CD4-positive, alpha-beta T cell (primary cell): ENCODE results near the gene TUBGCP2. TPM values are rescaled to one million over a fixed set of nuclear protein-coding genes. Genes with fewer than 3 reads are reported as not detected.
A peak's percentile ranks its signal among the peaks of the same experiment; 100 is the strongest.

ENCODE experiments used
- ATAC-seq: fragments of 200-7000 bp; cut with Tn5 transposase; one replicate; pipeline ENCODE4 v1.10.0; 2022; ENCODE audit warnings: mild to moderate bottlenecking; ENCODE audit not compliant: poor library complexity
- CTCF ChIA-PET: fragments of 350-600 bp; sonication (Branson Sonifier 250); formaldehyde crosslinking; loops from one replicate; lab custom pipeline; 2021; ENCODE audit warnings: antibody characterized with exemption, inconsistent platforms; lab: Charles Lee
- POLR2A ChIA-PET: fragments of 350-600 bp; sonication (Branson Sonifier 250); formaldehyde crosslinking; loops from one replicate; lab custom pipeline; 2021; ENCODE audit warnings: antibody characterized with exemption, inconsistent platforms; lab: Charles Lee
- DNase-seq, 14 experiments: peaks; one replicate each; pipeline ENCODE4 v3.0.0-alpha.2; 2013 to 2020; ENCODE audit warnings: mixed read lengths in 2 of 14
- H3K27ac ChIP-seq, 2 donors: one replicate each; pipeline versions ENCODE4 v1.5.1 to v1.7.0; 2013; ENCODE audit warnings: low read length in 2 of 2, low read depth in 1 of 2, mild to moderate bottlenecking in 1 of 2
- H3K27me3 ChIP-seq, 2 experiments: 1 replicate in 1 of 2; 2 replicates in 1 of 2; pipeline versions ENCODE4 v1.6.1 to v1.7.0; 2013; ENCODE audit warnings: low read length in 2 of 2, control low read depth in 1 of 2, mild to moderate bottlenecking in 1 of 2, moderate library complexity in 1 of 2; ENCODE audit not compliant: insufficient read depth in 2 of 2, control insufficient read depth in 1 of 2
- H3K36me3 ChIP-seq: one replicate; pipeline ENCODE4 v1.6.1; 2013; ENCODE audit warnings: low read length, control low read depth; ENCODE audit not compliant: insufficient read depth
- H3K4me1 ChIP-seq: one replicate; pipeline ENCODE4 v1.6.1; 2013; ENCODE audit warnings: low read length, control low read depth; ENCODE audit not compliant: insufficient read depth
- H3K4me3 ChIP-seq: one replicate; pipeline ENCODE4 v1.5.1; 2013; ENCODE audit warnings: mild to moderate bottlenecking, low read length, moderate library complexity
- H3K9me3 ChIP-seq, 2 experiments: 1 replicate in 1 of 2; 2 replicates in 1 of 2; pipeline versions ENCODE4 v1.6.1 to v1.7.0; 2013; ENCODE audit warnings: low read length in 2 of 2, mild to moderate bottlenecking in 2 of 2, control low read depth in 1 of 2, moderate library complexity in 1 of 2; ENCODE audit not compliant: control insufficient read depth in 1 of 2, insufficient read depth in 1 of 2
- H3K27ac Mint-ChIP-seq: one replicate; pipeline ENCODE4 v1.8.0; 2020; ENCODE audit warnings: mixed read lengths
- H3K27me3 Mint-ChIP-seq: one replicate; pipeline ENCODE4 v1.8.0; 2021; ENCODE audit warnings: mixed read lengths
- H3K36me3 Mint-ChIP-seq: one replicate; pipeline ENCODE4 v1.8.0; 2021; ENCODE audit warnings: low read depth, mixed read lengths
- H3K4me1 Mint-ChIP-seq: one replicate; pipeline ENCODE4 v1.8.0; 2021; ENCODE audit warnings: low read depth, mixed read lengths
- H3K4me3 Mint-ChIP-seq: one replicate; pipeline ENCODE4 v1.8.0; 2020; ENCODE audit warnings: mild to moderate bottlenecking, mixed read lengths
- H3K9me3 Mint-ChIP-seq: one replicate; pipeline ENCODE4 v1.8.0; 2020; ENCODE audit warnings: mixed read lengths
- CTCF ChIP-seq: fragments of 200-600 bp; IDR thresholded peaks from one replicate; pipeline ENCODE4 v1.8.0; 2022; ENCODE audit warnings: antibody characterized with exemption, mild to moderate bottlenecking
- intact Hi-C, 2 experiments: fragments of 100-400 bp; cut with DNase I in 1 of 2; cut with micrococcal nuclease in 1 of 2; formaldehyde crosslinking; loops; one replicate each; pipeline versions ENCODE4 v1.15.1 to v1.9.0; 2023 to 2025; cut with DNase I, micrococcal nuclease
- total RNA-seq, 174 experiments: library from RNA in 2 of 174; stranded (reverse) in 2 of 174; gene quantifications; one replicate each; pipeline ENCODE4 v1.2.3 and lab custom pipeline; 2021 to 2026

Gene TUBGCP2
- total RNA-seq, 2 experiments from 2014 or later, result 89.3 to 94.2 TPM

GRCh38 chr10:133258066-133258817, 50.4 kb downstream of the TUBGCP2 start:
- Mint-ChIP-seq H3K36me3 (peaks cover 7% of the 10 kb centered on the region), H3K4me3 (peak overlapping the region; percentile 15), H3K4me1 (peaks cover 54% of the 10 kb centered on the region), H3K27me3 (peaks cover 5% of the 10 kb centered on the region), H3K9me3 (no peaks in the 10 kb centered on the region), H3K27ac (peak overlapping the region; percentile 99)
- intact Hi-C loops, result loop anchor here in 1 of 2 experiments (5.0 kb wide), 1 partner anchor 49 kb away; the partner anchor contains the start of genes TUBGCP2 and ZNF511
- Histone ChIP-seq H3K4me3 (peak overlapping the region; percentile 34), H3K27me3 (no peaks in the 10 kb centered on the region), H3K27ac (peak overlapping the region; percentile 67 to 87), H3K36me3 (peaks cover 7% of the 10 kb centered on the region), H3K9me3 (no peaks in the 10 kb centered on the region), H3K4me1 (peaks cover 61% of the 10 kb centered on the region)
- TF ChIP-seq CTCF, result no peak
- ATAC-seq, result peak; percentile 8
- ChIA-PET POLR2A (interaction anchor here (1.0 to 2.7 kb wide), 5 partner anchors 17 to 50 kb away, joined by 3 to 20 read pairs (median 4); partner anchors contain the start of gene ADAM8), CTCF (interaction anchor here (1.4 to 2.8 kb wide), 6 partner anchors 17 to 71 kb away, joined by 4 to 20 read pairs (median 6); partner anchors contain the start of gene ADAM8)
- DNase-seq, result peak in 10 of 14 experiments; percentile 19 to 65 (median 46)

DNA sequence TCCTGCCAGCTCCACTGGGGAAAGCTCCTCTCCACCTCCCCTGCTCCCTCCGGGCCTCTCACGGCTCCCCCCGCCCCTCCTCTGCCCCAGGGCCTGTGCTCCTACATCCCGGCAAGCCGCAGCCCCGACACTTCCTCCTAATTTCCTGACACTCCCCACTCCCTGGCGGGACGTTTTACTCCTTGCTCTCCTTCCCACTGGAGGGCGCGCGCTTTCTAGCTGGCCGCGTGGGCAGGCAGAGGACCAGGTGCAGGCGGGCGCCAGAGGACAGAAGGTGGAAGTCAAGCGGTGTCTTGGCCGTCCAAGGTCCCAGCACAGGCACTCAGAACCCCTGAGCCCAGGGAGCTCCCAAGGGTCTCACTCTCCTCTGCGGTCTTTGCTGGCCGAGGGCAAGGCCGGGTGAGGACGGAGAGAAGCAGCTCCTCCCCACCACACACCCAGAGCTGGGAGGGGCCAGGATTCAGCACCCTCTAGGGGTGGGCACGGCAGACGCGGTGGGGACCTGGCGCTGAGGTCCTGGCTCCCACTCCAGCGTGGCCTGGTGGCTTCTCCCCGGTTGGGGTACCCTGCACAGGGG, 51.1 kb downstream of the TUBGCP2 start:
- peak overlapping the region; percentile 30 for H3K4me3 Mint-ChIP-seq
- ATAC-seq, result no peak

More for the DNA sequence above, 51.1 kb downstream of the TUBGCP2 start:
- H3K4me1 ChIP-seq, result peaks cover 54% of the 10 kb centered on the region
- DNase-seq, result peak in 3 of 14 experiments; percentile 56 to 59 (median 57)
- Mint-ChIP-seq H3K27ac (peak overlapping the region; percentile 99), H3K27me3 (peaks cover 5% of the 10 kb centered on the region), H3K36me3 (peaks cover 7% of the 10 kb centered on the region), H3K4me1 (peaks cover 47% of the 10 kb centered on the region), H3K9me3 (no peaks in the 10 kb centered on the region)
- H3K36me3 ChIP-seq, result peaks cover under 1% of the 10 kb centered on the region
- POLR2A ChIA-PET, result interaction anchor here (1.0 to 2.7 kb wide), 4 partner anchors 19 to 50 kb away, joined by 3 to 20 read pairs (median 4); partner anchors contain the start of gene ADAM8
- no peak overlapping the region for H3K4me3 ChIP-seq
- no peaks in the 10 kb centered on the region for H3K27me3 ChIP-seq
- peak; percentile 28 for TF ChIP-seq CTCF
- H3K27ac ChIP-seq, result peak overlapping the region; percentile 21 to 87
- CTCF ChIA-PET, result interaction anchor here (1.5 to 2.8 kb wide), 4 partner anchors 18 to 72 kb away, joined by 4 to 20 read pairs (median 11); partner anchors contain the start of gene ADAM8
- intact Hi-C loops, result loop anchor here in 1 of 2 experiments (5.0 kb wide), 1 partner anchor 50 kb away; the partner anchor contains the start of genes TUBGCP2 and ZNF511
- no peaks in the 10 kb centered on the region for H3K9me3 ChIP-seq
